Fibroblast of lung (primary cell): Measurements from ENCODE around the gene SLC16A3.

ENCODE experiments used
- EZH2 ChIP-seq: IDR thresholded peaks from 2 replicates; pipeline ENCODE4 v1.5.1; 2012; ENCODE audit warnings: low read length, control low read depth, mild to moderate bottlenecking; ENCODE audit errors: missing control alignments
- TF ChIP-seq, protein P1 (sequence below), 2 donors: IDR thresholded peaks in 1 of 2; conservative IDR thresholded peaks in 1 of 2; 1 replicate in 1 of 2; 2 replicates in 1 of 2; pipeline ENCODE4 v1.5.1; 2011 to 2012; ENCODE audit warnings: low read length in 2 of 2, control low read depth in 1 of 2, inconsistent platforms in 1 of 2, low read depth in 1 of 2, mild to moderate bottlenecking in 1 of 2

DNA sequence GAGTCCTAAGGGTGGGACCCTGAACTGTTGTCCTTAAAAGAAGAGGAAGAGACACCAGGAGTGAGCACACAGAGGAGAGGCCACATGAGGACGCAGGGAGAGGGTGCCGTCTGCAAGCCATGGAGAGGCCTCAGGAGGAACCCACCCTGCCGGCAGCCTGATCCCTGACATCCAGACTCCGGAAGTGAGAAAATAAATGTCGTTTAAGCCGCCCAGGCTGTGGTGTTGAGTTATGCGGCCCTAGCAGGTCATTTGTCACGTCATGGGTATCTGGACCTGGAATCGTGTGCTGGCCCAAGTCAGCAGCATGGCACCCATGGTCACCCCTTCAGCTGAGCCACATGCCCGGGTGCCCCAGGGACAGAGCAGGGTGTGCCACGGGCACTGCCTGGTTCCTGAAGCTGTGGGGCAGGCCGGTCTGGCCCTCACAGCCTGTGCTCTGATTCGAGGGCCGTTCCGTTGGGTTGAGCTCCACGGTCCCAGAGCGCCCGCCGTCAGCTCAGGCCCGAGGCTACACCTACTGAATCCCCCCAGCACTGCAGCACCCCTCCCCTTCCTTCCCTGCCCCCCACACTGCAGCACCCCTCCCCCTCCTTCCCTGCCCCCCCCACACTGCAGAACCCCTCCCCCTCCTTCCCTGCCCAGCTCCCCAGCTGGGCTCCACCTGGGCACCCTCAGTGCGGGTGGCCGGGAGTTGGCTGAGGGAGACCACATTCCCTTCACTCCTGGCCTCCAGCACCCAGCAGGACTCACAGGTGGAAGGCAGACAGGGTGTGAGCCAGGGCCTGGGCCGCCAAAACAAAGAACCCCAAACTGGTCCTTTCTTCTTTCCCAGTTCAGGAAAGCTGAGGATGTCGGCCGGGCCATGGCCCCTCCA, 13.5 kb upstream of the SLC16A3 start:
- TF ChIP-seq EZH2 = no peak
- TF ChIP-seq, protein P1, sequence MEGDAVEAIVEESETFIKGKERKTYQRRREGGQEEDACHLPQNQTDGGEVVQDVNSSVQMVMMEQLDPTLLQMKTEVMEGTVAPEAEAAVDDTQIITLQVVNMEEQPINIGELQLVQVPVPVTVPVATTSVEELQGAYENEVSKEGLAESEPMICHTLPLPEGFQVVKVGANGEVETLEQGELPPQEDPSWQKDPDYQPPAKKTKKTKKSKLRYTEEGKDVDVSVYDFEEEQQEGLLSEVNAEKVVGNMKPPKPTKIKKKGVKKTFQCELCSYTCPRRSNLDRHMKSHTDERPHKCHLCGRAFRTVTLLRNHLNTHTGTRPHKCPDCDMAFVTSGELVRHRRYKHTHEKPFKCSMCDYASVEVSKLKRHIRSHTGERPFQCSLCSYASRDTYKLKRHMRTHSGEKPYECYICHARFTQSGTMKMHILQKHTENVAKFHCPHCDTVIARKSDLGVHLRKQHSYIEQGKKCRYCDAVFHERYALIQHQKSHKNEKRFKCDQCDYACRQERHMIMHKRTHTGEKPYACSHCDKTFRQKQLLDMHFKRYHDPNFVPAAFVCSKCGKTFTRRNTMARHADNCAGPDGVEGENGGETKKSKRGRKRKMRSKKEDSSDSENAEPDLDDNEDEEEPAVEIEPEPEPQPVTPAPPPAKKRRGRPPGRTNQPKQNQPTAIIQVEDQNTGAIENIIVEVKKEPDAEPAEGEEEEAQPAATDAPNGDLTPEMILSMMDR (conservative IDR thresholded peaks at IDR 0.05 in 1 of 2, IDR thresholded peaks at IDR 0.05 in 1 of 2; ENCODE audit: low read depth in 1 of 2, low read length in 2 of 2) = no peak
